H1 (cell line): ENCODE measurements around the gene DRD1. TPM values are rescaled to one million over a fixed set of nuclear protein-coding genes. Genes with fewer than 3 reads are reported as not detected.

Experiments
- CTCF ChIA-PET: fragments of 300-600 bp; sonication (Branson Sonifier 250); formaldehyde crosslinking; loops from one replicate; lab custom pipeline; 2021; ENCODE audit not compliant: partially characterized antibody; lab: Charles Lee
- POLR2A ChIA-PET: fragments of 300-600 bp; sonication (Branson Sonifier 250); formaldehyde crosslinking; loops from one replicate; lab custom pipeline; 2021; ENCODE audit warnings: inconsistent platforms; ENCODE audit not compliant: partially characterized antibody; lab: Charles Lee
- DNase-seq, 2 experiments: peaks; one replicate each; pipeline versions ENCODE4 v3.0.0 to v3.0.0-alpha.2; 2010 to 2022; ENCODE audit warnings: low spot score in 2 of 2, low read depth in 1 of 2, mixed read lengths in 1 of 2
- FAIRE-seq: peaks from 2 replicates; lab custom pipeline; 2011; peaks lifted over from hg19 to GRCh38; lab: Jason Lieb, UNC
- H2AFZ ChIP-seq: 2 replicates; pipeline ENCODE4 v1.8.1; 2012; ENCODE audit warnings: low read length, inconsistent platforms
- H2AK5ac ChIP-seq: 2 replicates; pipeline ENCODE4 v1.6.1; 2013; ENCODE audit warnings: low read depth, low read length
- H2BK120ac ChIP-seq: replicated peaks from 2 replicates; pipeline ENCODE3; 2013; ENCODE audit warnings: low read depth, low read length, inconsistent platforms
- H2BK12ac ChIP-seq: 2 replicates; pipeline ENCODE4 v1.6.1; 2013; ENCODE audit warnings: low read depth, low read length
- H2BK15ac ChIP-seq: 2 replicates; pipeline ENCODE4 v1.6.1; 2013; ENCODE audit warnings: low read length
- H2BK20ac ChIP-seq: 2 replicates; pipeline ENCODE4 v1.6.1; 2013; ENCODE audit warnings: low read length
- H2BK5ac ChIP-seq: 2 replicates; pipeline ENCODE4 v1.6.1; 2013; ENCODE audit warnings: low read depth, low read length
- H3K14ac ChIP-seq: 2 replicates; pipeline ENCODE4 v1.6.1; 2013; ENCODE audit warnings: inconsistent platforms; ENCODE audit not compliant: insufficient read length
- H3K18ac ChIP-seq: 2 replicates; pipeline ENCODE4 v1.6.1; 2013; ENCODE audit warnings: low read length; ENCODE audit errors: extremely low read depth
- H3K23ac ChIP-seq: 2 replicates; pipeline ENCODE4 v1.6.1; 2013; ENCODE audit warnings: inconsistent platforms; ENCODE audit not compliant: insufficient read length
- H3K23me2 ChIP-seq: 2 replicates; pipeline ENCODE4 v1.6.1; 2013; ENCODE audit warnings: low read depth, low read length
- H3K27ac ChIP-seq: 2 replicates; pipeline ENCODE4 v1.6.1; 2011; ENCODE audit warnings: low read depth, low read length, inconsistent platforms
- H3K27me3 ChIP-seq, 4 experiments: replicated peaks in 1 of 4; 1 replicate in 1 of 4; 2 replicates in 3 of 4; pipeline versions ENCODE4 v1.6.1 to v1.8.1; 2011 to 2013; ENCODE audit warnings: low read length in 3 of 4, mild to moderate bottlenecking in 3 of 4, inconsistent platforms in 2 of 4, mixed read lengths in 2 of 4, moderate library complexity in 1 of 4; ENCODE audit not compliant: control insufficient read depth in 3 of 4, insufficient read depth in 3 of 4; ENCODE audit errors: extremely low read depth in 1 of 4
- H3K36me3 ChIP-seq, 4 experiments: 2 replicates each; pipeline versions ENCODE4 v1.6.1 to v1.8.1; 2011 to 2013; ENCODE audit warnings: mild to moderate bottlenecking in 4 of 4, low read length in 3 of 4, moderate library complexity in 2 of 4, control low read depth in 1 of 4, inconsistent platforms in 1 of 4; ENCODE audit not compliant: insufficient read depth in 4 of 4, control insufficient read depth in 2 of 4
- H3K4ac ChIP-seq: replicated peaks from 2 replicates; pipeline ENCODE3; 2013; ENCODE audit warnings: low read length, low read depth, mixed read lengths, inconsistent platforms; ENCODE audit not compliant: insufficient read length
- H3K4me1 ChIP-seq, 4 experiments: replicated peaks in 1 of 4; 1 replicate in 1 of 4; 2 replicates in 3 of 4; pipeline versions ENCODE4 v1.6.1 to v1.8.1; 2011 to 2013; ENCODE audit warnings: low read length in 3 of 4, inconsistent platforms in 2 of 4, mixed read lengths in 1 of 4; ENCODE audit not compliant: insufficient read depth in 4 of 4, control insufficient read depth in 3 of 4
- H3K4me2 ChIP-seq, 2 experiments: 2 replicates each; pipeline versions ENCODE4 v1.6.1 to v1.8.1; 2011 to 2013; ENCODE audit warnings: low read depth in 2 of 2, low read length in 2 of 2, control low read depth in 1 of 2, inconsistent platforms in 1 of 2, mild to moderate bottlenecking in 1 of 2; ENCODE audit not compliant: insufficient read depth in 1 of 2
- H3K4me3 ChIP-seq, 4 experiments: fragments of 200-600, 300-600 bp in 1 of 4; sonication (generic), shearing (Covaris generic), sonication (Bioruptor Twin) in 1 of 4; 2 replicates each; pipeline versions ENCODE4 v1.5.1 to v1.8.1; 2011 to 2016; ENCODE audit warnings: low read length in 4 of 4, low read depth in 3 of 4, control low read depth in 2 of 4, inconsistent platforms in 2 of 4, mild to moderate bottlenecking in 2 of 4, mixed read lengths in 1 of 4, moderate library complexity in 1 of 4; ENCODE audit not compliant: insufficient read depth in 2 of 4; ENCODE audit errors: extremely low read depth in 1 of 4
- H3K56ac ChIP-seq: replicated peaks from 2 replicates; pipeline ENCODE3; 2013; ENCODE audit warnings: low read depth, mild to moderate bottlenecking, mixed read lengths, low read length, inconsistent platforms; ENCODE audit not compliant: insufficient read length
- H3K79me1 ChIP-seq: 2 replicates; pipeline ENCODE4 v1.6.1; 2013; ENCODE audit warnings: low read depth, low read length, control low read depth
- H3K79me2 ChIP-seq, 2 experiments: 2 replicates each; pipeline versions ENCODE4 v1.6.1 to v1.8.1; 2012 to 2013; ENCODE audit warnings: low read length in 2 of 2, mild to moderate bottlenecking in 2 of 2, inconsistent platforms in 1 of 2; ENCODE audit not compliant: insufficient read depth in 2 of 2, control insufficient read depth in 1 of 2
- H3K9ac ChIP-seq, 4 experiments: replicated peaks in 1 of 4; 1 replicate in 1 of 4; 2 replicates in 3 of 4; pipeline versions ENCODE4 v1.6.1 to v1.8.1; 2011 to 2013; ENCODE audit warnings: low read depth in 3 of 4, low read length in 3 of 4, control low read depth in 2 of 4, mild to moderate bottlenecking in 2 of 4, moderate library complexity in 2 of 4, inconsistent platforms in 1 of 4; ENCODE audit errors: extremely low read depth in 1 of 4
- H3K9me3 ChIP-seq, 2 experiments: 2 replicates each; pipeline versions ENCODE4 v1.6.1 to v1.8.1; 2012 to 2013; ENCODE audit warnings: mild to moderate bottlenecking in 2 of 2, moderate library complexity in 2 of 2, control low read depth in 1 of 2, inconsistent platforms in 1 of 2, low read depth in 1 of 2, low read length in 1 of 2, mixed read lengths in 1 of 2; ENCODE audit not compliant: insufficient read depth in 2 of 2
- H4K20me1 ChIP-seq, 2 experiments: replicated peaks in 1 of 2; 2 replicates each; pipeline versions ENCODE3 to v1.8.1; 2011 to 2013; ENCODE audit warnings: inconsistent platforms in 2 of 2, low read length in 2 of 2, mild to moderate bottlenecking in 1 of 2; ENCODE audit not compliant: insufficient read depth in 2 of 2, control insufficient read depth in 1 of 2
- H4K5ac ChIP-seq: 2 replicates; pipeline ENCODE4 v1.6.1; 2013; ENCODE audit warnings: low read length, low read depth, mixed read lengths, inconsistent platforms; ENCODE audit not compliant: insufficient read length
- H4K8ac ChIP-seq: 2 replicates; pipeline ENCODE4 v1.8.0; 2013; ENCODE audit warnings: mild to moderate bottlenecking, moderate library complexity, low read length, inconsistent platforms; ENCODE audit not compliant: insufficient read depth; ENCODE audit errors: extremely low read depth
- H4K91ac ChIP-seq: replicated peaks from 2 replicates; pipeline ENCODE3; 2013; ENCODE audit warnings: low read length, mixed read lengths, inconsistent platforms; ENCODE audit not compliant: insufficient read length
- ASH2L ChIP-seq: fragments of 200-600, 300-600 bp; sonication (generic); IDR thresholded peaks from one replicate; pipeline ENCODE4 v1.7.1; 2017; ENCODE audit warnings: low read length
- BRCA1 ChIP-seq: IDR thresholded peaks from 2 replicates; pipeline ENCODE4 v1.6.1; 2012; ENCODE audit warnings: low read depth, low read length, improper control_type of control experiment
- CBX8 ChIP-seq: fragments of 300-800, 300-1000 bp; sonication (generic); IDR thresholded peaks from 2 replicates; pipeline ENCODE4 v1.7.1; 2016; ENCODE audit warnings: low read depth, low read length, borderline replicate concordance
- CREB1 ChIP-seq: IDR thresholded peaks from 2 replicates; pipeline ENCODE4 v1.6.1; 2012; ENCODE audit warnings: inconsistent platforms
- EZH2 ChIP-seq: fragments of 200-600 bp; sonication (generic); IDR thresholded peaks from 2 replicates; pipeline ENCODE4 v1.7.1; 2012; ENCODE audit warnings: low read depth, mild to moderate bottlenecking, moderate library complexity, low read length, inconsistent platforms; ENCODE audit not compliant: severe bottlenecking
- HDAC6 ChIP-seq: IDR thresholded peaks from one replicate; pipeline ENCODE4 v1.7.1; 2012; ENCODE audit warnings: low read depth, mild to moderate bottlenecking, inconsistent platforms, low read length, moderate library complexity
- POU5F1 ChIP-seq: IDR thresholded peaks from 2 replicates; pipeline ENCODE4 v1.6.1; 2011; ENCODE audit warnings: low read depth, mild to moderate bottlenecking, low read length, moderate library complexity
- RXRA ChIP-seq: IDR thresholded peaks from 2 replicates; pipeline ENCODE4 v1.6.1; 2011; ENCODE audit warnings: low read depth, mild to moderate bottlenecking, low read length, moderate library complexity; ENCODE audit not compliant: insufficient read depth
- SIN3A ChIP-seq, 2 experiments: IDR thresholded peaks in 1 of 2; conservative IDR thresholded peaks in 1 of 2; 2 replicates each; pipeline ENCODE4 v1.6.1; 2011 to 2012; ENCODE audit warnings: low read length in 2 of 2, improper control_type of control experiment in 1 of 2, low read depth in 1 of 2, mild to moderate bottlenecking in 1 of 2
- SP4 ChIP-seq: IDR thresholded peaks from 2 replicates; pipeline ENCODE4 v1.6.1; 2012; ENCODE audit warnings: low read length, inconsistent platforms
- SRF ChIP-seq: IDR thresholded peaks from 2 replicates; pipeline ENCODE4 v1.6.1; 2011; ENCODE audit warnings: mild to moderate bottlenecking, low read depth, low read length, moderate library complexity
- TAF1 ChIP-seq: IDR thresholded peaks from 2 replicates; pipeline ENCODE4 v1.6.1; 2011; ENCODE audit warnings: mild to moderate bottlenecking, low read depth, low read length
- TBP ChIP-seq: IDR thresholded peaks from 2 replicates; pipeline ENCODE4 v1.6.1; 2011; ENCODE audit warnings: low read depth, low read length, improper control_type of control experiment
- ZNF274 ChIP-seq: IDR thresholded peaks from 2 replicates; pipeline ENCODE4 v1.7.0; 2012; ENCODE audit warnings: low read length, borderline replicate concordance; ENCODE audit errors: extremely low read depth
- WGBS, 2 experiments: shearing (Covaris generic) in 1 of 2; methylation state at CpG; one replicate each; pipeline versions ENCODE4 v1.1.6 to v1.1.7; 2013 to 2015; ENCODE audit warnings: low lambda C conversion rate in 2 of 2, mixed read lengths in 2 of 2, inconsistent platforms in 1 of 2, low coverage in 1 of 2, missing lambda C conversion rate in 1 of 2; ENCODE audit not compliant: insufficient replicate concordance in 2 of 2, insufficient coverage in 1 of 2, insufficient read length in 1 of 2; ENCODE audit errors: extremely low coverage in 1 of 2, missing lambda C conversion rate in 1 of 2; 5-methylcytosine and 5-hydroxymethylcytosine counted together
- polyA plus RNA-seq, 7 experiments: library from polyadenylated mRNA; depleted of rRNA in 3 of 7; stranded (reverse) in 5 of 7; unstranded in 2 of 7; fragments of >200 nt in 5 of 7; fragments of 200-250 nt in 2 of 7; gene quantifications; 1 replicate in 5 of 7; 2 replicates in 1 of 7; 4 replicates in 1 of 7; pipeline versions ENCODE4 v1.2.1 to v1.2.3, GENCODE V29; 2011 to 2013; ENCODE audit warnings: missing spikeins in 2 of 7, mixed read lengths in 2 of 7
- total RNA-seq: library from RNA; stranded (reverse); fragmentation: NEBNext Ultra II Directional; extraction: Animal tissue kit (Norgen Biotek cat#: 25700); gene quantifications from 2 replicates; pipeline ENCODE4 v1.2.1, GENCODE V29; 2021
- TF ChIP-seq, protein P1 (sequence below): IDR thresholded peaks from 2 replicates; pipeline ENCODE4 v1.6.1; 2012; ENCODE audit warnings: inconsistent platforms

DRD1 gene
- total and polyA plus RNA-seq, 2 of the 8 experiments (the other 6 are each of a cell fraction or from before 2014, with no cell fraction given) = 0.03 to 0.19 TPM

DNA sequence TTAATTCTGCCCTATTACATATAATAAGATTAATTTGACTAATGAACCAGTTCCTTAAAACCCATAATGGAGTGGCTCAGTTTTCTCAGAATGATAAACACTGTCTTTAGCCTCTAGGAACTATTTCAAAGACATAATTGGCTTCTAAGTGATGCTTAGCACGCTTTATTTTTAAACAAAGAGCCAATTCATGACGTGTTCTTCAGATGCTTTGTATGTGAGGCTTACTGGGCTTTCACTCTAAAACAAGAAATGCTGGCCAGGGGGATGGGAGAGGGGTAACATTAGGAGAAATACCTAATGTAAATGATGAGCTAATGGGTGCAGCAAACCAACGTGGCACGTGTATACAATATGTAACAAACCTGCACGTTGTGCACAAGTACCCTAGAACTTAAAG is 26.8 kb upstream of the DRD1 start:
- H2BK120ac ChIP-seq = no peak overlapping the region
- DNase-seq = no peak
- H3K9me3 ChIP-seq = no peaks in the 10 kb centered on the region
- H3K4ac ChIP-seq = no peak overlapping the region
- no peaks in the 10 kb centered on the region for H3K27me3 ChIP-seq
- H4K5ac ChIP-seq = no peak overlapping the region
- no peak overlapping the region for H3K9ac ChIP-seq
- no peak overlapping the region for H2BK15ac ChIP-seq
- 89% methylated on average over 5 of the region's 5 CpGs; no CpG with 5 or more reads in 1 of the 2 experiments for WGBS, 2 experiments
- H3K27ac ChIP-seq = no peak overlapping the region
- H3K79me2 ChIP-seq = no peaks in the 10 kb centered on the region
- no peaks in the 10 kb centered on the region for H3K36me3 ChIP-seq
- no peaks in the 10 kb centered on the region for H3K23me2 ChIP-seq
- H3K4me1 ChIP-seq = no peaks in the 10 kb centered on the region
- no peak overlapping the region for H3K23ac ChIP-seq
- H2BK20ac ChIP-seq = no peak overlapping the region
- H3K79me1 ChIP-seq = no peaks in the 10 kb centered on the region
- ChIA-PET CTCF (interaction anchor here (0.6 kb wide), 1 partner anchor 11 kb away, joined by 3 read pairs; no protein-coding TSS in a partner anchor), POLR2A (no interaction called here)
- H2BK12ac ChIP-seq = no peak overlapping the region
- H4K91ac ChIP-seq = no peak overlapping the region
- no peak overlapping the region for H2BK5ac ChIP-seq
- no peak overlapping the region for H4K8ac ChIP-seq
- H3K56ac ChIP-seq = no peak overlapping the region
- no peak for FAIRE-seq
- H3K14ac ChIP-seq = no peak overlapping the region
- no peak overlapping the region for H2AFZ ChIP-seq
- no peak overlapping the region for H2AK5ac ChIP-seq
- H3K4me3 ChIP-seq = no peak overlapping the region
- H4K20me1 ChIP-seq = no peaks in the 10 kb centered on the region
- no peak overlapping the region for H3K18ac ChIP-seq
- no peak overlapping the region for H3K4me2 ChIP-seq
- no peak for TF ChIP-seq POU5F1
- no peak for TF ChIP-seq SP4
- TF ChIP-seq SIN3A (conservative IDR thresholded peaks at IDR 0.05 in 1 of 2, IDR thresholded peaks at IDR 0.05 in 1 of 2; ENCODE audit: low read depth in 1 of 2, low read length in 2 of 2) = no peak
- no peak for TF ChIP-seq BRCA1
- TF ChIP-seq TAF1 = no peak
- TF ChIP-seq CREB1 = no peak
- TF ChIP-seq TBP = no peak
- no peak for TF ChIP-seq ZNF274
- TF ChIP-seq HDAC6 = no peak
- no peak for TF ChIP-seq RXRA
- no peak for TF ChIP-seq ASH2L
- TF ChIP-seq SRF = no peak
- TF ChIP-seq, protein P1, sequence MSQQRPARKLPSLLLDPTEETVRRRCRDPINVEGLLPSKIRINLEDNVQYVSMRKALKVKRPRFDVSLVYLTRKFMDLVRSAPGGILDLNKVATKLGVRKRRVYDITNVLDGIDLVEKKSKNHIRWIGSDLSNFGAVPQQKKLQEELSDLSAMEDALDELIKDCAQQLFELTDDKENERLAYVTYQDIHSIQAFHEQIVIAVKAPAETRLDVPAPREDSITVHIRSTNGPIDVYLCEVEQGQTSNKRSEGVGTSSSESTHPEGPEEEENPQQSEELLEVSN = no peak
- TF ChIP-seq CBX8 = no peak
- TF ChIP-seq EZH2 = no peak
